Kidney glomerular epithelial cell (primary cell): Measurements from ENCODE around the gene DEGS2.

Source experiments
- DNase-seq: peaks from one replicate; lab custom pipeline; 2025; lab: John Stamatoyannopoulos, UW

Gene DEGS2

GRCh38 chr14:100114109-100114765 is 45.2 kb downstream of the DEGS2 start:
- DNase-seq = no peak

GRCh38 chr14:100111931-100112704 is 47.3 kb downstream of the DEGS2 start:
- DNase-seq = no peak

GRCh38 chr14:100110816-100111215 is 48.6 kb downstream of the DEGS2 start:
- no peak for DNase-seq

- DNase-seq = no peak
Observed at GRCh38 chr14:100109594-100109955, 49.9 kb downstream of the DEGS2 start.

- no peak for DNase-seq
Observed at GRCh38 chr14:100108840-100109593, 50.4 kb downstream of the DEGS2 start.

GRCh38 chr14:100108042-100108825 is 51.2 kb downstream of the DEGS2 start:
- peak; percentile 26 for DNase-seq

GRCh38 chr14:100107236-100107635 is 52.2 kb downstream of the DEGS2 start:
- no peak for DNase-seq

GRCh38 chr14:100106250-100107112 is 53.0 kb downstream of the DEGS2 start:
- DNase-seq = no peak

- DNase-seq = no peak
Observed at GRCh38 chr14:100105357-100106169, 53.9 kb downstream of the DEGS2 start.

GRCh38 chr14:100104523-100105300 is 54.7 kb downstream of the DEGS2 start:
- DNase-seq = no peak

GRCh38 chr14:100104006-100104352 is 55.5 kb downstream of the DEGS2 start:
- no peak for DNase-seq

- no peak for DNase-seq
Observed at GRCh38 chr14:100103250-100104005, 56.0 kb downstream of the DEGS2 start.

- DNase-seq = no peak
Observed at GRCh38 chr14:100102156-100102785, 57.2 kb downstream of the DEGS2 start.

- DNase-seq = no peak
Observed at GRCh38 chr14:100100032-100100703, 59.3 kb downstream of the DEGS2 start.

- DNase-seq = no peak
Observed at GRCh38 chr14:100098171-100098570, 61.3 kb downstream of the DEGS2 start.

GRCh38 chr14:100096656-100097055 is 62.8 kb downstream of the DEGS2 start:
- DNase-seq = no peak
